K562 (cell line): Measurements from ENCODE around the gene FCRLA. TPM values are rescaled to one million over a fixed set of nuclear protein-coding genes. Genes with fewer than 3 reads are reported as not detected.

Experiments
- ARID4B ChIP-seq: sonication (generic); formaldehyde crosslinking; IDR thresholded peaks from 2 replicates; pipeline ENCODE4 v1.8.0; 2022; ENCODE audit warnings: mild to moderate bottlenecking, missing genetic modification reagents
- CTCFL ChIP-seq: IDR thresholded peaks from 2 replicates; pipeline ENCODE4 v1.6.1; 2011; ENCODE audit warnings: borderline replicate concordance, low read depth, mild to moderate bottlenecking, moderate library complexity, low read length; ENCODE audit not compliant: insufficient read depth, poor library complexity, severe bottlenecking
- HDAC3 ChIP-seq: fragments of 450-650 bp; IDR thresholded peaks from 2 replicates; pipeline ENCODE4 v1.6.1; 2018; ENCODE audit warnings: borderline replicate concordance, mild to moderate bottlenecking, moderate library complexity; ENCODE audit not compliant: partially characterized antibody
- RBFOX2 ChIP-seq: fragments of 200-400 bp; formaldehyde crosslinking; IDR thresholded peaks from 2 replicates; pipeline ENCODE4 v1.6.1; 2017; ENCODE audit warnings: low read depth, mild to moderate bottlenecking, low read length, moderate library complexity
- RFX7 ChIP-seq: fragments of 250-450 bp; sonication (Bioruptor Pico); IDR thresholded peaks from 2 replicates; pipeline ENCODE4 v1.5.1; 2021; ENCODE audit warnings: mild to moderate bottlenecking
- STAT6 ChIP-seq: sonication (generic); formaldehyde crosslinking; IDR thresholded peaks from 2 replicates; pipeline ENCODE4 v1.8.1; 2023; ENCODE audit warnings: mild to moderate bottlenecking, missing genetic modification reagents
- ZNF24 ChIP-seq: fragments of 450-650 bp; IDR thresholded peaks from 2 replicates; pipeline ENCODE4 v1.6.1; 2016
- ZNF318 ChIP-seq, 2 experiments: fragments of 450-650 bp; IDR thresholded peaks; 2 replicates each; pipeline ENCODE4 v1.6.1; 2016; ENCODE audit warnings: mild to moderate bottlenecking in 2 of 2, borderline replicate concordance in 1 of 2, low read depth in 1 of 2, moderate library complexity in 1 of 2
- polyA plus RNA-seq, 8 experiments: library from polyadenylated mRNA; depleted of rRNA in 4 of 8; stranded (reverse) in 5 of 8; unstranded in 3 of 8; fragments of >200 nt; fragmentation: Nextera tagmentation in 2 of 8; fragmentation: Illumina TruSeq in 1 of 8; extraction: Ambion mirVana in 2 of 8; extraction: Trizol in 1 of 8; gene quantifications; 2 replicates each; pipeline versions ENCODE4 v1.2.1 to v1.2.3, GENCODE V29; 2011 to 2014; ENCODE audit warnings: inconsistent platforms in 1 of 8, missing spikeins in 1 of 8
- total RNA-seq, 7 experiments: library from RNA; depleted of rRNA in 6 of 7; stranded (reverse); fragments of >200 nt in 6 of 7; fragmentation: Illumina TruSeq in 2 of 7; extraction: Trizol in 2 of 7; gene quantifications; 2 replicates each; pipeline versions ENCODE4 v1.2.1 to v1.2.3, GENCODE V29; 2011 to 2021; ENCODE audit warnings: low replicate concordance in 1 of 7

The FCRLA gene
- total and polyA plus RNA-seq, 9 of the 15 experiments (the other 6 are each of a cell fraction or from before 2014, with no cell fraction given) = 0.09 to 0.84 (median 0.44) TPM

- TF ChIP-seq ARID4B (CRISPR knock-in tag) (no peak; the same call in 1 of the 2 replicates), HDAC3 (no peak), ZNF318 (IDR thresholded peaks at IDR 0.05; ENCODE audit: borderline replicate concordance in 1 of 2, low read depth in 1 of 2) (no peak), ZNF24 (no peak), CTCFL (no peak), RFX7 (CRISPR knock-in tag) (no peak), STAT6 (CRISPR knock-in tag) (no peak), RBFOX2 (peak; percentile 93)
Observed at GRCh38 chr1:161727256-161727924, 20.4 kb downstream of the FCRLA start (continued).
